Dermis blood vessel endothelial cell (primary cell): ENCODE results near the gene PLEKHA6. TPM values are rescaled to one million over a fixed set of nuclear protein-coding genes. Genes with fewer than 3 reads are reported as not detected.

ENCODE experiments used
- DNase-seq: peaks from one replicate; pipeline ENCODE4 v3.0.0; 2010
- total RNA-seq: library from RNA; depleted of rRNA; stranded (reverse); fragments of >200 nt; gene quantifications from 2 replicates; pipeline ENCODE4 v1.2.3, GENCODE V29; 2014

Gene PLEKHA6
- total RNA-seq, 1 donor from 2014 or later: 0.51 TPM

- DNase-seq: no peak
Measured at GRCh38 chr1:204228896-204229295, 130.8 kb downstream of the PLEKHA6 start.

GRCh38 chr1:204227996-204228785, 131.5 kb downstream of the PLEKHA6 start:
- no peak for DNase-seq

- DNase-seq: no peak
Measured at GRCh38 chr1:204227351-204227750, 132.4 kb downstream of the PLEKHA6 start.

GRCh38 chr1:204225841-204226735, 133.6 kb downstream of the PLEKHA6 start:
- no peak for DNase-seq

- DNase-seq: no peak
Measured at GRCh38 chr1:204224655-204225054, 135.1 kb downstream of the PLEKHA6 start.

- DNase-seq: no peak
Measured at GRCh38 chr1:204223129-204223860, 136.4 kb downstream of the PLEKHA6 start.

GRCh38 chr1:204222764-204223055, 137.0 kb downstream of the PLEKHA6 start:
- no peak for DNase-seq

GRCh38 chr1:204222006-204222763, 137.5 kb downstream of the PLEKHA6 start:
- DNase-seq: no peak

- DNase-seq: no peak
Measured at GRCh38 chr1:204221271-204221670, 138.5 kb downstream of the PLEKHA6 start.

- DNase-seq: no peak
Measured at GRCh38 chr1:204219971-204220616, 139.6 kb downstream of the PLEKHA6 start.

GRCh38 chr1:204218552-204218951, 141.2 kb downstream of the PLEKHA6 start:
- no peak for DNase-seq

- DNase-seq: no peak
Measured at GRCh38 chr1:204217648-204218000, 142.1 kb downstream of the PLEKHA6 start.

- DNase-seq: no peak
Measured at GRCh38 chr1:204216880-204217647, 142.7 kb downstream of the PLEKHA6 start.

GRCh38 chr1:204216236-204216635, 143.5 kb downstream of the PLEKHA6 start:
- no peak for DNase-seq

- DNase-seq: peak; percentile 84
Measured at GRCh38 chr1:204213668-204214662, 145.8 kb downstream of the PLEKHA6 start, which contains the start of gene GOLT1A. TSS of gene GOLT1A (minus strand) at chr1:204213988. CDS start at chr1:204213906, 82 bp downstream.

GRCh38 chr1:204212715-204213114, 147.0 kb downstream of the PLEKHA6 start:
- no peak for DNase-seq

GRCh38 chr1:204211046-204211445, 148.7 kb downstream of the PLEKHA6 start:
- no peak for DNase-seq

- peak; percentile 67 for DNase-seq
Measured at GRCh38 chr1:204207136-204207616, 152.6 kb downstream of the PLEKHA6 start.

- peak; percentile 59 for DNase-seq
Measured at GRCh38 chr1:204206121-204206520, 153.6 kb downstream of the PLEKHA6 start.

- no peak for DNase-seq
Measured at GRCh38 chr1:204205486-204205885, 154.2 kb downstream of the PLEKHA6 start.
